ENCODE data around the gene ZNF865. TPM values are rescaled to one million over a fixed set of nuclear protein-coding genes. Genes with fewer than 3 reads are reported as not detected.

ZNF865 gene
- total and polyA plus RNA-seq, 2 donors (not counting 1 experiment from before 2014, with no cell fraction given), result 1.2 TPM

DNA sequence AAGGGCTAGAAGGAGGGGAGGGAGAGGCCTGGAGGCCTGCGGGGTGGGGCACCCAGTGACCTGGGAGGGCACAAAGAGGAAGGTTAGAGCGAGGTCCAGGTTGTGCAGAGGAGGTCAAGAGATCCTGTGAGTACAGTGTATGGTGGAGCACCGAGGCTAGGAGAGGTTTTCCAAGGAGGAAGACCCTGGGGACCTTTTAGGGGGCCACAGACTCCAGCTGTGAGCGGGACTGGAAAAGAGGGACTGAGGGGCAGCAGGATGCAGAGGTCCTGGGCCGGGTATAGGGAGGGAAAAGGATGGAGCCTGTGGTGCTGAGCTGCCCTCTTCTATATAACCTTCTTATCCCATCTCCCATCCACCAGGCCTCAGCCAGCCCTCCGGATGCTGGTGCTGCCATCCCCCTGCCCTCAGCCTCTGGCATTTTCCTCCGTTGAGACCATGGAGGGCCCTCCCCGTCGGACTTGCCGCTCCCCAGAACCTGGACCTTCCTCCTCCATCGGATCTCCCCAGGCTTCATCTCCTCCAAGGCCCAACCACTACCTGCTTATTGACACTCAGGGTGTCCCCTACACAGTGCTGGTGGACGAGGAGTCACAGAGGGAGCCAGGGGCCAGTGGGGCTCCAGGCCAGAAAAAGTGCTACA is 38.9 kb downstream of the ZNF865 start:
- no peak for DNase-seq (ENCODE audit: low read depth in 2 of 2)
- TF ChIP-seq, protein P1, sequence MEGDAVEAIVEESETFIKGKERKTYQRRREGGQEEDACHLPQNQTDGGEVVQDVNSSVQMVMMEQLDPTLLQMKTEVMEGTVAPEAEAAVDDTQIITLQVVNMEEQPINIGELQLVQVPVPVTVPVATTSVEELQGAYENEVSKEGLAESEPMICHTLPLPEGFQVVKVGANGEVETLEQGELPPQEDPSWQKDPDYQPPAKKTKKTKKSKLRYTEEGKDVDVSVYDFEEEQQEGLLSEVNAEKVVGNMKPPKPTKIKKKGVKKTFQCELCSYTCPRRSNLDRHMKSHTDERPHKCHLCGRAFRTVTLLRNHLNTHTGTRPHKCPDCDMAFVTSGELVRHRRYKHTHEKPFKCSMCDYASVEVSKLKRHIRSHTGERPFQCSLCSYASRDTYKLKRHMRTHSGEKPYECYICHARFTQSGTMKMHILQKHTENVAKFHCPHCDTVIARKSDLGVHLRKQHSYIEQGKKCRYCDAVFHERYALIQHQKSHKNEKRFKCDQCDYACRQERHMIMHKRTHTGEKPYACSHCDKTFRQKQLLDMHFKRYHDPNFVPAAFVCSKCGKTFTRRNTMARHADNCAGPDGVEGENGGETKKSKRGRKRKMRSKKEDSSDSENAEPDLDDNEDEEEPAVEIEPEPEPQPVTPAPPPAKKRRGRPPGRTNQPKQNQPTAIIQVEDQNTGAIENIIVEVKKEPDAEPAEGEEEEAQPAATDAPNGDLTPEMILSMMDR (conservative IDR thresholded peaks at IDR 0.05 in 1 of 2, IDR thresholded peaks at IDR 0.05 in 1 of 2; ENCODE audit: low read depth in 1 of 2, low read length in 2 of 2), result no peak
- TF ChIP-seq EZH2 (IDR thresholded peaks at IDR 0.05; ENCODE audit: low read length, missing control alignments), result no peak
- Histone ChIP-seq H3K79me2 (ENCODE audit: control insufficient read depth, insufficient read depth, low read length) (peaks cover 30% of the 10 kb centered on the region), H3K27ac (ENCODE audit: insufficient read depth, low read length) (peak overlapping the region; percentile 51), H3K4me2 (ENCODE audit: extremely low read depth, insufficient read depth, low read length) (peak overlapping the region; percentile 55), H3K9ac (ENCODE audit: insufficient read depth, low read length) (peak overlapping the region; percentile 74), H3K4me3 (replicated peaks in 1 of 4; ENCODE audit: control extremely low read depth in 1 of 4, insufficient read depth in 1 of 4, low read depth in 3 of 4, low read length in 4 of 4) (peak overlapping the region; percentile 81 to 87 (median 85)), H4K20me1 (ENCODE audit: control insufficient read depth, extremely low read depth, insufficient read depth, low read length) (no peaks in the 10 kb centered on the region), H3K9me3 (ENCODE audit: control insufficient read depth, insufficient read depth, low read depth, low read length) (no peaks in the 10 kb centered on the region), H2AFZ (ENCODE audit: low read length) (no peak overlapping the region), H3K27me3 (ENCODE audit: control insufficient read depth, insufficient read depth, low read length) (no peaks in the 10 kb centered on the region), H3K4me1 (ENCODE audit: control insufficient read depth, extremely low read depth, insufficient read depth, low read length) (peaks cover 16% of the 10 kb centered on the region), H3K36me3 (ENCODE audit: control insufficient read depth, insufficient read depth, low read length) (peaks cover 12% of the 10 kb centered on the region)

DNA sequence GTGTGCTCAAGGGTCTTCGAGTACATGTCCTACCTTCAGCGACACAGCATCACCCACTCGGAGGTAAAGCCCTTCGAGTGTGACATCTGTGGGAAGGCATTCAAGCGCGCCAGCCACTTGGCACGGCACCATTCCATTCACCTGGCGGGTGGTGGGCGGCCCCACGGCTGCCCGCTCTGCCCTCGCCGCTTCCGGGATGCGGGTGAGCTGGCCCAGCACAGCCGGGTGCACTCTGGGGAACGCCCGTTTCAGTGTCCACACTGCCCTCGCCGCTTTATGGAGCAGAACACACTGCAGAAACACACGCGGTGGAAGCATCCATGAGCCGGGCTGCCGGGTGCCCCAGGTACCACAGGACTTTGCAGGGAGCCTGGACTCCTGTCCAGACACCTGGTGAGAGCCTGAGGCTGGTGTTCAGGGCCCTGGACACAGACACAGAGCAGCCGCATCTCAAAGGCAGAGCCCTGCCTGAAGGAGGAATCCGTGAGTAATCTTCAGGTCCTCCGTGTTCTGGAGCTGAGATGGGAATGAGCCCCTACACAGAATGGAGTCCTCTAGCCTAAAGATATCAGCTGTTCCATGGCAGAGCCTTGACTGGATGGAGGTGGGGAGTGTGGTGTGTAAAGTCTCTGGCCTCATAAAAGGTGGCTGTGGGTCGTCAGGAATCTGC is 39.5 kb downstream of the ZNF865 start:
- Histone ChIP-seq H3K4me3 (replicated peaks in 1 of 4; ENCODE audit: control extremely low read depth in 1 of 4, insufficient read depth in 1 of 4, low read depth in 3 of 4, low read length in 4 of 4) (peak overlapping the region in 3 of 4 experiments; percentile 81 to 87 (median 84)), H3K9me3 (ENCODE audit: control insufficient read depth, insufficient read depth, low read depth, low read length) (no peaks in the 10 kb centered on the region), H3K79me2 (ENCODE audit: control insufficient read depth, insufficient read depth, low read length) (peaks cover 30% of the 10 kb centered on the region), H4K20me1 (ENCODE audit: control insufficient read depth, extremely low read depth, insufficient read depth, low read length) (no peaks in the 10 kb centered on the region), H2AFZ (ENCODE audit: low read length) (no peak overlapping the region), H3K27me3 (ENCODE audit: control insufficient read depth, insufficient read depth, low read length) (no peaks in the 10 kb centered on the region), H3K4me1 (ENCODE audit: control insufficient read depth, extremely low read depth, insufficient read depth, low read length) (peaks cover 16% of the 10 kb centered on the region), H3K9ac (ENCODE audit: insufficient read depth, low read length) (no peak overlapping the region), H3K36me3 (ENCODE audit: control insufficient read depth, insufficient read depth, low read length) (peaks cover 12% of the 10 kb centered on the region), H3K27ac (ENCODE audit: insufficient read depth, low read length) (no peak overlapping the region), H3K4me2 (ENCODE audit: extremely low read depth, insufficient read depth, low read length) (peak overlapping the region; percentile 55)
- TF ChIP-seq, protein P1 (conservative IDR thresholded peaks at IDR 0.05 in 1 of 2, IDR thresholded peaks at IDR 0.05 in 1 of 2; ENCODE audit: low read depth in 1 of 2, low read length in 2 of 2), result no peak
- TF ChIP-seq EZH2 (IDR thresholded peaks at IDR 0.05; ENCODE audit: low read length, missing control alignments), result no peak
- no peak for DNase-seq (ENCODE audit: low read depth in 2 of 2)

DNA sequence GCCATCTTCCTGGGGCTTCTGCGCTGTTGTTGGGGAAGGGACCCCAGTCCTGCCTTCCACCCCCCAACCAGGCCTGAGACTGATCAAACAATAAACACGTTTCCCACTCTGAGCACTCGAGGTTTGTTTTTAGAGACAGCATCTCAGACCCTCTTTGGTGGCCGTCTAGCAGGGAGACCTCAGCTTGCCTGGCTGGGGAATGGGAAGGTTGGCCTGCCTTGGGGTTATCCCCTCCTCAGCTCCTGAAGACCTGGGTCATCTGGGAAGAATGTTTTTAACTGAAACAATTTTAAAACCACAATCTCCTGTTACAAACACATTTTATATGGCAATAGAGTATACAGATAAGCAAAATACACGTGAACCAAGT is 40.0 kb downstream of the ZNF865 start:
- Histone ChIP-seq H3K27ac (ENCODE audit: insufficient read depth, low read length) (no peak overlapping the region), H3K4me1 (ENCODE audit: control insufficient read depth, extremely low read depth, insufficient read depth, low read length) (peaks cover 11% of the 10 kb centered on the region), H3K79me2 (ENCODE audit: control insufficient read depth, insufficient read depth, low read length) (peaks cover 30% of the 10 kb centered on the region), H3K4me2 (ENCODE audit: extremely low read depth, insufficient read depth, low read length) (no peak overlapping the region), H4K20me1 (ENCODE audit: control insufficient read depth, extremely low read depth, insufficient read depth, low read length) (no peaks in the 10 kb centered on the region), H3K9ac (ENCODE audit: insufficient read depth, low read length) (no peak overlapping the region), H2AFZ (ENCODE audit: low read length) (no peak overlapping the region), H3K9me3 (ENCODE audit: control insufficient read depth, insufficient read depth, low read depth, low read length) (no peaks in the 10 kb centered on the region), H3K27me3 (ENCODE audit: control insufficient read depth, insufficient read depth, low read length) (no peaks in the 10 kb centered on the region), H3K36me3 (ENCODE audit: control insufficient read depth, insufficient read depth, low read length) (peaks cover 12% of the 10 kb centered on the region), H3K4me3 (replicated peaks in 1 of 4; ENCODE audit: control extremely low read depth in 1 of 4, insufficient read depth in 1 of 4, low read depth in 3 of 4, low read length in 4 of 4) (no peak overlapping the region)
- DNase-seq (ENCODE audit: low read depth in 2 of 2), result no peak
- no peak for TF ChIP-seq EZH2 (IDR thresholded peaks at IDR 0.05; ENCODE audit: low read length, missing control alignments)
- TF ChIP-seq, protein P1 (conservative IDR thresholded peaks at IDR 0.05 in 1 of 2, IDR thresholded peaks at IDR 0.05 in 1 of 2; ENCODE audit: low read depth in 1 of 2, low read length in 2 of 2), result no peak

Measured in fibroblast of lung (primary cell).